ENCODE results near the gene LPAR1. TPM values are rescaled to one million over a fixed set of nuclear protein-coding genes. Genes with fewer than 3 reads are reported as not detected.

LPAR1 gene
- total RNA-seq, 2 donors from 2014 or later = 16.5 to 20.2 TPM

GRCh38 chr9:110886832-110887231, 151.4 kb downstream of the LPAR1 start:
- TF ChIP-seq, protein P1, sequence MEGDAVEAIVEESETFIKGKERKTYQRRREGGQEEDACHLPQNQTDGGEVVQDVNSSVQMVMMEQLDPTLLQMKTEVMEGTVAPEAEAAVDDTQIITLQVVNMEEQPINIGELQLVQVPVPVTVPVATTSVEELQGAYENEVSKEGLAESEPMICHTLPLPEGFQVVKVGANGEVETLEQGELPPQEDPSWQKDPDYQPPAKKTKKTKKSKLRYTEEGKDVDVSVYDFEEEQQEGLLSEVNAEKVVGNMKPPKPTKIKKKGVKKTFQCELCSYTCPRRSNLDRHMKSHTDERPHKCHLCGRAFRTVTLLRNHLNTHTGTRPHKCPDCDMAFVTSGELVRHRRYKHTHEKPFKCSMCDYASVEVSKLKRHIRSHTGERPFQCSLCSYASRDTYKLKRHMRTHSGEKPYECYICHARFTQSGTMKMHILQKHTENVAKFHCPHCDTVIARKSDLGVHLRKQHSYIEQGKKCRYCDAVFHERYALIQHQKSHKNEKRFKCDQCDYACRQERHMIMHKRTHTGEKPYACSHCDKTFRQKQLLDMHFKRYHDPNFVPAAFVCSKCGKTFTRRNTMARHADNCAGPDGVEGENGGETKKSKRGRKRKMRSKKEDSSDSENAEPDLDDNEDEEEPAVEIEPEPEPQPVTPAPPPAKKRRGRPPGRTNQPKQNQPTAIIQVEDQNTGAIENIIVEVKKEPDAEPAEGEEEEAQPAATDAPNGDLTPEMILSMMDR (IDR thresholded peaks at IDR 0.05) = no peak
- Histone ChIP-seq H3K27me3 (no peaks in the 10 kb centered on the region), H3K4me1 (no peaks in the 10 kb centered on the region), H3K36me3 (no peaks in the 10 kb centered on the region), H3K9ac (ENCODE audit: low read depth in 2 of 2, low read length in 2 of 2) (no peak overlapping the region), H3K27ac (no peak overlapping the region), H3K4me3 (no peak overlapping the region), H3K9me3 (no peaks in the 10 kb centered on the region)
- intact Hi-C loops (cut with DNase I) = no loop called here
- no peak for DNase-seq

GRCh38 chr9:110880189-110880588, 158.1 kb downstream of the LPAR1 start:
- no peaks in the 10 kb centered on the region for H3K9me3 ChIP-seq
- no peaks in the 10 kb centered on the region for H3K27me3 ChIP-seq
- no peaks in the 10 kb centered on the region for H3K4me1 ChIP-seq
- DNase-seq = no peak
- H3K9ac ChIP-seq (ENCODE audit: low read depth in 2 of 2, low read length in 2 of 2) = no peak overlapping the region
- H3K27ac ChIP-seq = no peak overlapping the region
- intact Hi-C loops (cut with DNase I) = no loop called here
- H3K36me3 ChIP-seq = no peaks in the 10 kb centered on the region
- TF ChIP-seq, protein P1 (IDR thresholded peaks at IDR 0.05) = no peak
- no peak overlapping the region for H3K4me3 ChIP-seq

DNA sequence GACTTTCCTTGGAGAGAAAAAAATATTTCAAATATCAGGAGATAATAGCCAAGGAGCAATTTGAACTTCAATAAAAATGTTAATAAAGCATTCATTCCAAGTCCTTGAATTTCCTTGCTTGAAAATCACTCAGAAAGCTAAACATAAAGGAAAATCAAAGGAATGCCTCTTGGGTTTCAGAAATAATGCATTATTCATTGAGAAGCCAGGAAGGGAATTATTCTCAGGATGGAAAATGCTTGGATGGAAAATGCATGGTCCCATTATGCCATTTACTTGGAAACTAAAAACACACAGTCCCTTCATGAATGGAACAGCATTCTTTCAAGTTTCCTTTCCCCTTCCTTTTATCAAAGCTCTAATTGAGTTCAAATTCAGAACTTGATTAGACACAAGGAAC, 160.9 kb downstream of the LPAR1 start:
- no peak overlapping the region for H3K27ac ChIP-seq
- H3K4me3 ChIP-seq = no peak overlapping the region
- no peaks in the 10 kb centered on the region for H3K27me3 ChIP-seq
- intact Hi-C loops (cut with DNase I) = no loop called here
- no peak for DNase-seq
- TF ChIP-seq, protein P1 (IDR thresholded peaks at IDR 0.05) = no peak
- no peaks in the 10 kb centered on the region for H3K4me1 ChIP-seq
- H3K36me3 ChIP-seq = no peaks in the 10 kb centered on the region
- H3K9ac ChIP-seq (ENCODE audit: low read depth in 2 of 2, low read length in 2 of 2) = no peak overlapping the region
- no peaks in the 10 kb centered on the region for H3K9me3 ChIP-seq

DNA sequence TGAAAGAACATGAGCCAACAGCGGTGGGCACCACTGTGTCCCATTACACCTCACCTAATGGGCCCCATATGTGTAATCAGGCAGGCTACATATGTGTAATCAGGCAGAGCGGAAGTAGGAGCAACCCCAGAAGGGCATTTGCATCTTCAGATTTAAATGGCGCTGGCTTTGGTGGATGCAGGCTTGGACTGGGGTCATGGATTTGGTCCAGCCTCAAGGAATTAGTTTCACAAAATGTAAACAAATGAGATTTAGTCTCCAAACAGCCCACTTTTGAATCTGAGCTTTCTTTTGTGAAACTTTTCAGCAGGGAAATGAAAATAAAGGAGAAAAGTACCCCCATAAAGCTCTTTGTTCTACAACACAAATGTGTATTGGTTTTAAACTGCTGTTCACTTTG, 161.3 kb downstream of the LPAR1 start:
- H3K9me3 ChIP-seq = no peaks in the 10 kb centered on the region
- intact Hi-C loops (cut with DNase I) = no loop called here

GRCh38 chr9:110874963-110875674, 163.2 kb downstream of the LPAR1 start:
- peak; percentile 26 for DNase-seq
- TF ChIP-seq, protein P1 (IDR thresholded peaks at IDR 0.05) = no peak
- intact Hi-C loops (cut with DNase I) = no loop called here
- no peak overlapping the region for H3K9ac ChIP-seq (ENCODE audit: low read depth in 2 of 2, low read length in 2 of 2)
- H3K27ac ChIP-seq = no peak overlapping the region
- H3K9me3 ChIP-seq = no peaks in the 10 kb centered on the region
- H3K27me3 ChIP-seq = no peaks in the 10 kb centered on the region
- no peak overlapping the region for H3K4me3 ChIP-seq
- H3K36me3 ChIP-seq = no peaks in the 10 kb centered on the region
- H3K4me1 ChIP-seq = no peaks in the 10 kb centered on the region

More for the DNA sequence above, 161.3 kb downstream of the LPAR1 start:
- DNase-seq = no peak
- Histone ChIP-seq H3K36me3 (no peaks in the 10 kb centered on the region), H3K9ac (ENCODE audit: low read depth in 2 of 2, low read length in 2 of 2) (no peak overlapping the region), H3K4me1 (no peaks in the 10 kb centered on the region), H3K4me3 (no peak overlapping the region), H3K27ac (no peak overlapping the region), H3K27me3 (no peaks in the 10 kb centered on the region)
- TF ChIP-seq, protein P1 (IDR thresholded peaks at IDR 0.05) = no peak

Measured in colonic mucosa (tissue), 4 donors.